ENCODE measurements around the gene HIVEP1.

The HIVEP1 gene

GRCh38 chr6:12138381-12138780, 126.3 kb downstream of the HIVEP1 start:
- no peaks in the 10 kb centered on the region for H3K9me3 ChIP-seq (ENCODE audit: control insufficient read depth in 5 of 5, low read length in 5 of 5)

GRCh38 chr6:12138936-12139335, 126.8 kb downstream of the HIVEP1 start:
- H3K4me3 ChIP-seq (ENCODE audit: low read depth in 1 of 5, low read length in 5 of 5) = no peak overlapping the region
- peaks cover 0 to 14% (median 5%) of the 10 kb centered on the region in 5 donors for H3K4me1 ChIP-seq (ENCODE audit: control insufficient read depth in 5 of 5, insufficient read depth in 5 of 5, low read length in 5 of 5)
- H3K9ac ChIP-seq (ENCODE audit: low read length in 5 of 5) = no peak overlapping the region
- no peak overlapping the region for H3K27ac ChIP-seq (ENCODE audit: low read depth, low read length)
- H3K9me3 ChIP-seq (ENCODE audit: control insufficient read depth in 5 of 5, low read length in 5 of 5) = no peaks in the 10 kb centered on the region
- no peaks in the 10 kb centered on the region for H3K27me3 ChIP-seq (ENCODE audit: control insufficient read depth in 5 of 5, insufficient read depth in 4 of 5, low read length in 5 of 5)
- peaks cover 8 to 24% (median 16%) of the 10 kb centered on the region in 5 donors for H3K36me3 ChIP-seq (ENCODE audit: control insufficient read depth in 5 of 5, insufficient read depth in 5 of 5, low read length in 5 of 5)

More at GRCh38 chr6:12138381-12138780, 126.3 kb downstream of the HIVEP1 start:
- peaks cover 0 to 14% (median 5%) of the 10 kb centered on the region in 5 donors for H3K4me1 ChIP-seq (ENCODE audit: control insufficient read depth in 5 of 5, insufficient read depth in 5 of 5, low read length in 5 of 5)
- no peak overlapping the region for H3K4me3 ChIP-seq (ENCODE audit: low read depth in 1 of 5, low read length in 5 of 5)
- H3K27me3 ChIP-seq (ENCODE audit: control insufficient read depth in 5 of 5, insufficient read depth in 4 of 5, low read length in 5 of 5) = no peaks in the 10 kb centered on the region
- H3K36me3 ChIP-seq (ENCODE audit: control insufficient read depth in 5 of 5, insufficient read depth in 5 of 5, low read length in 5 of 5) = peaks cover 8 to 24% (median 16%) of the 10 kb centered on the region in 5 donors
- no peak overlapping the region for H3K9ac ChIP-seq (ENCODE audit: low read length in 5 of 5)
- H3K27ac ChIP-seq (ENCODE audit: low read depth, low read length) = no peak overlapping the region

- H3K36me3 ChIP-seq (ENCODE audit: control insufficient read depth in 5 of 5, insufficient read depth in 5 of 5, low read length in 5 of 5) = peaks cover 0 to 6% (median 0%) of the 10 kb centered on the region in 5 donors
- H3K9ac ChIP-seq (ENCODE audit: low read length in 5 of 5) = no peak overlapping the region
- no peak overlapping the region for H3K27ac ChIP-seq (ENCODE audit: low read depth, low read length)
- H3K4me3 ChIP-seq (ENCODE audit: low read depth in 1 of 5, low read length in 5 of 5) = no peak overlapping the region
- no peaks in the 10 kb centered on the region for H3K27me3 ChIP-seq (ENCODE audit: control insufficient read depth in 5 of 5, insufficient read depth in 4 of 5, low read length in 5 of 5)
- no peaks in the 10 kb centered on the region for H3K9me3 ChIP-seq (ENCODE audit: control insufficient read depth in 5 of 5, low read length in 5 of 5)
- peaks cover 0 to 4% (median 0%) of the 10 kb centered on the region in 5 donors for H3K4me1 ChIP-seq (ENCODE audit: control insufficient read depth in 5 of 5, insufficient read depth in 5 of 5, low read length in 5 of 5)
These were observed 135.6 kb downstream of the HIVEP1 start for GRCh38 chr6:12147557-12148316.

- Histone ChIP-seq H3K36me3 (ENCODE audit: control insufficient read depth in 5 of 5, insufficient read depth in 5 of 5, low read length in 5 of 5) (peaks cover 0 to 6% (median 0%) of the 10 kb centered on the region in 5 donors), H3K27ac (ENCODE audit: low read depth, low read length) (no peak overlapping the region)
These were observed 136.2 kb downstream of the HIVEP1 start for GRCh38 chr6:12148317-12148801.

GRCh38 chr6:12148841-12149240, 136.7 kb downstream of the HIVEP1 start:
- Histone ChIP-seq H3K27ac (ENCODE audit: low read depth, low read length) (no peak overlapping the region), H3K4me1 (ENCODE audit: control insufficient read depth in 5 of 5, insufficient read depth in 5 of 5, low read length in 5 of 5) (peaks cover 0 to 4% (median 0%) of the 10 kb centered on the region in 5 donors)

More at GRCh38 chr6:12148317-12148801, 136.2 kb downstream of the HIVEP1 start:
- Histone ChIP-seq H3K27me3 (ENCODE audit: control insufficient read depth in 5 of 5, insufficient read depth in 4 of 5, low read length in 5 of 5) (no peaks in the 10 kb centered on the region), H3K4me1 (ENCODE audit: control insufficient read depth in 5 of 5, insufficient read depth in 5 of 5, low read length in 5 of 5) (peaks cover 0 to 4% (median 0%) of the 10 kb centered on the region in 5 donors), H3K4me3 (ENCODE audit: low read depth in 1 of 5, low read length in 5 of 5) (no peak overlapping the region), H3K9ac (ENCODE audit: low read length in 5 of 5) (no peak overlapping the region), H3K9me3 (ENCODE audit: control insufficient read depth in 5 of 5, low read length in 5 of 5) (no peaks in the 10 kb centered on the region)

GRCh38 chr6:12149944-12150510, 137.9 kb downstream of the HIVEP1 start:
- H3K27ac ChIP-seq (ENCODE audit: low read depth, low read length) = no peak overlapping the region
- no peaks in the 10 kb centered on the region for H3K9me3 ChIP-seq (ENCODE audit: control insufficient read depth in 5 of 5, low read length in 5 of 5)
- H3K9ac ChIP-seq (ENCODE audit: low read length in 5 of 5) = no peak overlapping the region
- H3K4me3 ChIP-seq (ENCODE audit: low read depth in 1 of 5, low read length in 5 of 5) = no peak overlapping the region
- no peaks in the 10 kb centered on the region for H3K27me3 ChIP-seq (ENCODE audit: control insufficient read depth in 5 of 5, insufficient read depth in 4 of 5, low read length in 5 of 5)
- H3K4me1 ChIP-seq (ENCODE audit: control insufficient read depth in 5 of 5, insufficient read depth in 5 of 5, low read length in 5 of 5) = peaks cover 0 to 4% (median 0%) of the 10 kb centered on the region in 5 donors
- H3K36me3 ChIP-seq (ENCODE audit: control insufficient read depth in 5 of 5, insufficient read depth in 5 of 5, low read length in 5 of 5) = peaks cover 0 to 6% (median 0%) of the 10 kb centered on the region in 5 donors

More at GRCh38 chr6:12148841-12149240, 136.7 kb downstream of the HIVEP1 start:
- no peak overlapping the region for H3K9ac ChIP-seq (ENCODE audit: low read length in 5 of 5)
- peaks cover 0 to 6% (median 0%) of the 10 kb centered on the region in 5 donors for H3K36me3 ChIP-seq (ENCODE audit: control insufficient read depth in 5 of 5, insufficient read depth in 5 of 5, low read length in 5 of 5)
- H3K4me3 ChIP-seq (ENCODE audit: low read depth in 1 of 5, low read length in 5 of 5) = no peak overlapping the region
- H3K9me3 ChIP-seq (ENCODE audit: control insufficient read depth in 5 of 5, low read length in 5 of 5) = no peaks in the 10 kb centered on the region
- no peaks in the 10 kb centered on the region for H3K27me3 ChIP-seq (ENCODE audit: control insufficient read depth in 5 of 5, insufficient read depth in 4 of 5, low read length in 5 of 5)

- peaks cover 0 to 4% (median 0%) of the 10 kb centered on the region in 5 donors for H3K4me1 ChIP-seq (ENCODE audit: control insufficient read depth in 5 of 5, insufficient read depth in 5 of 5, low read length in 5 of 5)
- H3K9me3 ChIP-seq (ENCODE audit: control insufficient read depth in 5 of 5, low read length in 5 of 5) = no peaks in the 10 kb centered on the region
- H3K27ac ChIP-seq (ENCODE audit: low read depth, low read length) = no peak overlapping the region
- H3K27me3 ChIP-seq (ENCODE audit: control insufficient read depth in 5 of 5, insufficient read depth in 4 of 5, low read length in 5 of 5) = no peaks in the 10 kb centered on the region
- no peak overlapping the region for H3K4me3 ChIP-seq (ENCODE audit: low read depth in 1 of 5, low read length in 5 of 5)
- H3K36me3 ChIP-seq (ENCODE audit: control insufficient read depth in 5 of 5, insufficient read depth in 5 of 5, low read length in 5 of 5) = peaks cover 0 to 6% (median 2%) of the 10 kb centered on the region in 5 donors
- H3K9ac ChIP-seq (ENCODE audit: low read length in 5 of 5) = no peak overlapping the region
These were observed 138.8 kb downstream of the HIVEP1 start for GRCh38 chr6:12150812-12151432.

GRCh38 chr6:12151433-12151820, 139.3 kb downstream of the HIVEP1 start:
- Histone ChIP-seq H3K4me3 (ENCODE audit: low read depth in 1 of 5, low read length in 5 of 5) (no peak overlapping the region), H3K36me3 (ENCODE audit: control insufficient read depth in 5 of 5, insufficient read depth in 5 of 5, low read length in 5 of 5) (peaks cover 0 to 6% (median 2%) of the 10 kb centered on the region in 5 donors), H3K9ac (ENCODE audit: low read length in 5 of 5) (no peak overlapping the region), H3K27me3 (ENCODE audit: control insufficient read depth in 5 of 5, insufficient read depth in 4 of 5, low read length in 5 of 5) (no peaks in the 10 kb centered on the region), H3K27ac (ENCODE audit: low read depth, low read length) (no peak overlapping the region), H3K4me1 (ENCODE audit: control insufficient read depth in 5 of 5, insufficient read depth in 5 of 5, low read length in 5 of 5) (peaks cover 0 to 4% (median 0%) of the 10 kb centered on the region in 5 donors), H3K9me3 (ENCODE audit: control insufficient read depth in 5 of 5, low read length in 5 of 5) (no peaks in the 10 kb centered on the region)

GRCh38 chr6:12152023-12152970, 140.2 kb downstream of the HIVEP1 start:
- no peaks in the 10 kb centered on the region for H3K9me3 ChIP-seq (ENCODE audit: control insufficient read depth in 5 of 5, low read length in 5 of 5)
- peaks cover 0 to 6% (median 2%) of the 10 kb centered on the region in 5 donors for H3K36me3 ChIP-seq (ENCODE audit: control insufficient read depth in 5 of 5, insufficient read depth in 5 of 5, low read length in 5 of 5)
- H3K9ac ChIP-seq (ENCODE audit: low read length in 5 of 5) = no peak overlapping the region
- H3K27ac ChIP-seq (ENCODE audit: low read depth, low read length) = no peak overlapping the region
- no peak overlapping the region for H3K4me3 ChIP-seq (ENCODE audit: low read depth in 1 of 5, low read length in 5 of 5)
- no peaks in the 10 kb centered on the region for H3K27me3 ChIP-seq (ENCODE audit: control insufficient read depth in 5 of 5, insufficient read depth in 4 of 5, low read length in 5 of 5)
- H3K4me1 ChIP-seq (ENCODE audit: control insufficient read depth in 5 of 5, insufficient read depth in 5 of 5, low read length in 5 of 5) = no peaks in the 10 kb centered on the region

Measured in subcutaneous abdominal adipose tissue (tissue), 5 donors.